ENCODE measurements around the gene IRF7. TPM values are rescaled to one million over a fixed set of nuclear protein-coding genes. Genes with fewer than 3 reads are reported as not detected.

The IRF7 gene
- total RNA-seq, 4 donors from 2014 or later: 28.1 to 80.9 (median 58.4) TPM

- peaks cover 0 to 97% (median 0%) of the 10 kb centered on the region in 3 donors for H3K36me3 ChIP-seq
- TF ChIP-seq CTCF (IDR thresholded peaks at IDR 0.05) (no peak), POLR2A (IDR thresholded peaks at IDR 0.05) (no peak)
- no peaks in the 10 kb centered on the region for H3K27me3 ChIP-seq
Observed at GRCh38 chr11:593347-593746, 22.4 kb downstream of the IRF7 start.

DNA sequence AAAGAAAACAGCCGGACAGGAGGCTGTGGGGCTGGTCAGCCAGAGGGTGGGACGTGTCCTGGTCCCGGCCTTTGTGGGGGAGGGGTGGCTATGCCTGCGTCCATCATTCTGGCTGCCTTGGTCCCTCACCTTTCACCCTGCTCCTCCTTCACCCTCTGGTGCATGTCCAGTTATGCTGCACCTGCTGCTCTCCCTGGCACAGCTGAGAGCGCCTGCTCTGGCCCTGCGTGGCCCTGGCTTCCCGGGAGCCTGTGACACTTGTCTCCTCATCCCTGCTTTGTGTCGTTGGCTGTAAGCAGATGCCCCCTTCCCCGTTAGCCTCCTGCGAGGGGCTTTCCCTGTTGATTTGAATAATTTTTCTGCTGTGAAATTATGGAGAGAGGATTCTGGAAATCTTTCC, 22.8 kb downstream of the IRF7 start:
- H3K9me3 ChIP-seq: no peaks in the 10 kb centered on the region
- H3K4me1 ChIP-seq: peaks cover 0 to 8% (median 0%) of the 10 kb centered on the region in 4 donors
- H3K36me3 ChIP-seq: peaks cover 0 to 97% (median 0%) of the 10 kb centered on the region in 3 donors
- no peak overlapping the region for H3K4me3 ChIP-seq
- no peak for DNase-seq
- TF ChIP-seq POLR2A (IDR thresholded peaks at IDR 0.05) (no peak), CTCF (IDR thresholded peaks at IDR 0.05) (no peak)
- no peaks in the 10 kb centered on the region for H3K27me3 ChIP-seq
- H3K27ac ChIP-seq: no peak overlapping the region

More at GRCh38 chr11:593347-593746, 22.4 kb downstream of the IRF7 start:
- Histone ChIP-seq H3K27ac (no peak overlapping the region), H3K4me3 (no peak overlapping the region), H3K4me1 (peaks cover 0 to 4% (median 0%) of the 10 kb centered on the region in 4 donors), H3K9me3 (no peaks in the 10 kb centered on the region)
- no peak for DNase-seq

DNA sequence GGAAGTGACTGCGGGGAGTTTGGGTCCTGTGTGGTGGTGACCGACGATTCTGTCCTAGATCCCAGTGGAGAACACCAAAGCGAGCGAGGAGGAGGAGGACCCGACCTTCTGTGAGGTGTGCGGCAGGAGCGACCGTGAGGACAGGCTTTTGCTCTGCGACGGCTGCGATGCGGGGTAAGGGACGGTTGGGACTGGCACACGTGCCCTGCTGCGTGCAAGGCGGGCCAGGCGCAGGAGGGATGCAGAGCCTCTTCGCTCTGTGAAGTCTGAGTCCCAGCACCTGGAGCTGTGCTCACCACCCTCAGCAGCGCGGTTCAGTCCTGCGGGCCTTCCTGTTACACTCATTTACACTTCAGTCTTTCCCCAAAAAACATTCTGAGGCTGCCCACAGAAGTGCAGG, 23.2 kb downstream of the IRF7 start:
- DNase-seq: no peak
- H3K4me3 ChIP-seq: no peak overlapping the region
- peaks cover 0 to 97% (median 0%) of the 10 kb centered on the region in 3 donors for H3K36me3 ChIP-seq
- H3K27ac ChIP-seq: no peak overlapping the region
- H3K9me3 ChIP-seq: no peaks in the 10 kb centered on the region
- TF ChIP-seq CTCF (IDR thresholded peaks at IDR 0.05) (no peak), POLR2A (IDR thresholded peaks at IDR 0.05) (no peak)
- peaks cover 0 to 13% (median 0%) of the 10 kb centered on the region in 4 donors for H3K4me1 ChIP-seq
- no peaks in the 10 kb centered on the region for H3K27me3 ChIP-seq

DNA sequence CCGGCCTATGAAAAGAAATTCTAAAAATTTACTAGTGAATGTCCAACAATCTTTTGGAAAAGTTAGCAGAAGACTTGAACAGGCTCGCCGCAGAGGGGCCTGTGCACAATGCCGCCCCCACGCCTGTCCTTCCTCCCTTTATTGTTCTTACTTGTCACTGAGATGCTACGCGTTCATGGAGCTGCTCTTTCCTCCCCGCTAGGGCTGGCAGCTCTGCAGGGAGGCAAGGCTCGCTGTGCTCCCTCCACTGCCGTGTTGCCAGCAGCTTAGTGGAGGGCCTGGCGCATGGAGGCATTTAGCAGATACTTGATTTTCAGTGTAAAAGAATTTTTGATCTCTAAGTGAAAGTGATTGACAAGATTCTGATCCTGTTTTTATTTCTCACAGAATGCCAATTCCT, 24.8 kb downstream of the IRF7 start:
- no peak overlapping the region for H3K27ac ChIP-seq
- H3K36me3 ChIP-seq: peaks cover 0 to 96% (median 0%) of the 10 kb centered on the region in 3 donors
- H3K4me1 ChIP-seq: peaks cover 0 to 21% (median 0%) of the 10 kb centered on the region in 4 donors
- TF ChIP-seq CTCF (IDR thresholded peaks at IDR 0.05) (no peak), POLR2A (IDR thresholded peaks at IDR 0.05) (no peak)
- H3K27me3 ChIP-seq: no peaks in the 10 kb centered on the region
- no peak for DNase-seq
- H3K4me3 ChIP-seq: no peak overlapping the region
- no peaks in the 10 kb centered on the region for H3K9me3 ChIP-seq

- Histone ChIP-seq H3K9me3 (no peaks in the 10 kb centered on the region), H3K27ac (no peak overlapping the region), H3K36me3 (peaks cover 0 to 84% (median 0%) of the 10 kb centered on the region in 3 donors)
Observed at GRCh38 chr11:589798-590197, 26.0 kb downstream of the IRF7 start.

More at GRCh38 chr11:589798-590197, 26.0 kb downstream of the IRF7 start:
- Histone ChIP-seq H3K4me3 (no peak overlapping the region), H3K27me3 (no peaks in the 10 kb centered on the region), H3K4me1 (peaks cover 0 to 21% (median 0%) of the 10 kb centered on the region in 4 donors)
- TF ChIP-seq CTCF (IDR thresholded peaks at IDR 0.05) (no peak), POLR2A (IDR thresholded peaks at IDR 0.05) (no peak)
- DNase-seq: no peak
